Upper lobe of right lung (tissue), 1 donor: ENCODE results near the gene KIF7. TPM values are rescaled to one million over a fixed set of nuclear protein-coding genes. Genes with fewer than 3 reads are reported as not detected.
A peak's percentile ranks its signal among the peaks of the same experiment; 100 is the strongest.

ENCODE experiments used
- ATAC-seq: fragments of 200-7000 bp; cut with Tn5 transposase; one replicate; pipeline ENCODE4 v1.9.1; 2020; ENCODE audit warnings: mild to moderate bottlenecking, moderate library complexity
- DNase-seq: peaks from one replicate; pipeline ENCODE4 v3.0.0-alpha.2; 2020
- H3K27ac ChIP-seq: fragments of 200-600 bp; one replicate; pipeline ENCODE4 v1.8.0; 2022
- H3K27me3 ChIP-seq: fragments of 200-600 bp; one replicate; pipeline ENCODE4 v1.8.0; 2022; ENCODE audit warnings: mild to moderate bottlenecking
- H3K36me3 ChIP-seq: fragments of 200-600 bp; one replicate; pipeline ENCODE4 v1.8.0; 2022
- H3K4me1 ChIP-seq: fragments of 200-600 bp; one replicate; pipeline ENCODE4 v1.8.0; 2022
- H3K4me3 ChIP-seq: fragments of 200-600 bp; one replicate; pipeline ENCODE4 v1.8.0; 2022; ENCODE audit warnings: mild to moderate bottlenecking
- H3K9me3 ChIP-seq: fragments of 200-600 bp; one replicate; pipeline ENCODE4 v1.8.0; 2022
- intact Hi-C: fragments of 100-400 bp; cut with DNase I; formaldehyde crosslinking; loops from one replicate; pipeline ENCODE4 v1.11.0; 2022
- total RNA-seq: library from RNA; stranded (reverse); fragmentation: NEBNext Ultra II Directional; extraction: Animal tissue kit (Norgen Biotek cat#: 25700); gene quantifications from one replicate; pipeline ENCODE4 v1.2.1, GENCODE V29; 2021
- TF ChIP-seq, protein P1 (sequence below): fragments of 200-600 bp; IDR thresholded peaks from one replicate; pipeline ENCODE4 v1.8.0; 2022; ENCODE audit warnings: antibody characterized with exemption
- donor health status: DM: no; HTN: yes; CAD: no; lungs with severe emphysema.

KIF7 gene
- total RNA-seq, 1 donor from 2014 or later, result 2.1 TPM

DNA sequence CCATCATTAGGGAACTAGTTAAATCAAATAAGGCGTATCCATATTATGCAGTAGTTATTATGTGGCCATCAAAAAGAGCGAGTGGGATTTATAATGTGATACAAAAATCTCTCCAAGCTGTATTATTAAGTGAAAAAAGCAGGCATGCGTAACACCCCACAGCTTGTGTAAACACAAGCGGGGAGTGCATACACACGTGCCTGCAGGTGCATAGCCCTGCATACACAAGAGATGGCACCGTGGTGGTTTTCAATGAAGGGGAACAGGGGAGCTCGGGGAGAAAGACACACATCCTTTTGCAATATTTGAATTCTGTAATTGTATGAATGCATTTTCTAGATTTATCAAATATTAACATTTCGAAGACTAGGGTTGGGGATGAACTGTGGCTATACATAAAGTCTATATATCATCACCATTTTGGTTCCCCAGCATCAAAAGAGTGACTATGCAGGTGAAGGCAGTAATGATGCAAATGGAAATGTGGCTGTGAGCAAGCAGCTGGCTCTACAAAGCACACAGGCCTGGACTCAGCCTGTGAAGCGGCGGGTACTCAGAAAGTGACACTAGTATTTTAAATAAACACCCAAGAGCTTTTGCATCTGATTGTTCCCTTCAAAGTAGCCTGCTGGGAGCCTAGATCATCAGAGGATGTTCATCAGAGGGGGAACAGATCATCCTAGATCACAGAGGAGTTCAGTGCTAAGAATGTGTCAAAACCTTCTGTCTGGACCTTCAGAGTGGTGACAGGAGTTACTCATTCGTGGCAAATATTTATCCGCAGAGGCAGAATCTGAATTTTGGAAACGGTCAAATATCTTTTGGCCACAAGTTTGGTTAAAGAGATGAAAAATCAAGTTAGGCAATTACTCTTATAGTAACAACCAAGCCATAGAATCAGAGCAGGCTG lies 9.4 kb upstream of the KIF7 start:
- peak overlapping the region; percentile 82 for H3K27ac ChIP-seq
- H3K27me3 ChIP-seq, result no peaks in the 10 kb centered on the region
- H3K4me1 ChIP-seq, result peaks cover 18% of the 10 kb centered on the region
- no peaks in the 10 kb centered on the region for H3K9me3 ChIP-seq
- ATAC-seq (no peak), DNase-seq (no peak)
- intact Hi-C loops, result no loop called here
- no peaks in the 10 kb centered on the region for H3K36me3 ChIP-seq
- peak overlapping the region; percentile 52 for H3K4me3 ChIP-seq
- TF ChIP-seq, protein P1, sequence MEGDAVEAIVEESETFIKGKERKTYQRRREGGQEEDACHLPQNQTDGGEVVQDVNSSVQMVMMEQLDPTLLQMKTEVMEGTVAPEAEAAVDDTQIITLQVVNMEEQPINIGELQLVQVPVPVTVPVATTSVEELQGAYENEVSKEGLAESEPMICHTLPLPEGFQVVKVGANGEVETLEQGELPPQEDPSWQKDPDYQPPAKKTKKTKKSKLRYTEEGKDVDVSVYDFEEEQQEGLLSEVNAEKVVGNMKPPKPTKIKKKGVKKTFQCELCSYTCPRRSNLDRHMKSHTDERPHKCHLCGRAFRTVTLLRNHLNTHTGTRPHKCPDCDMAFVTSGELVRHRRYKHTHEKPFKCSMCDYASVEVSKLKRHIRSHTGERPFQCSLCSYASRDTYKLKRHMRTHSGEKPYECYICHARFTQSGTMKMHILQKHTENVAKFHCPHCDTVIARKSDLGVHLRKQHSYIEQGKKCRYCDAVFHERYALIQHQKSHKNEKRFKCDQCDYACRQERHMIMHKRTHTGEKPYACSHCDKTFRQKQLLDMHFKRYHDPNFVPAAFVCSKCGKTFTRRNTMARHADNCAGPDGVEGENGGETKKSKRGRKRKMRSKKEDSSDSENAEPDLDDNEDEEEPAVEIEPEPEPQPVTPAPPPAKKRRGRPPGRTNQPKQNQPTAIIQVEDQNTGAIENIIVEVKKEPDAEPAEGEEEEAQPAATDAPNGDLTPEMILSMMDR, result no peak

DNA sequence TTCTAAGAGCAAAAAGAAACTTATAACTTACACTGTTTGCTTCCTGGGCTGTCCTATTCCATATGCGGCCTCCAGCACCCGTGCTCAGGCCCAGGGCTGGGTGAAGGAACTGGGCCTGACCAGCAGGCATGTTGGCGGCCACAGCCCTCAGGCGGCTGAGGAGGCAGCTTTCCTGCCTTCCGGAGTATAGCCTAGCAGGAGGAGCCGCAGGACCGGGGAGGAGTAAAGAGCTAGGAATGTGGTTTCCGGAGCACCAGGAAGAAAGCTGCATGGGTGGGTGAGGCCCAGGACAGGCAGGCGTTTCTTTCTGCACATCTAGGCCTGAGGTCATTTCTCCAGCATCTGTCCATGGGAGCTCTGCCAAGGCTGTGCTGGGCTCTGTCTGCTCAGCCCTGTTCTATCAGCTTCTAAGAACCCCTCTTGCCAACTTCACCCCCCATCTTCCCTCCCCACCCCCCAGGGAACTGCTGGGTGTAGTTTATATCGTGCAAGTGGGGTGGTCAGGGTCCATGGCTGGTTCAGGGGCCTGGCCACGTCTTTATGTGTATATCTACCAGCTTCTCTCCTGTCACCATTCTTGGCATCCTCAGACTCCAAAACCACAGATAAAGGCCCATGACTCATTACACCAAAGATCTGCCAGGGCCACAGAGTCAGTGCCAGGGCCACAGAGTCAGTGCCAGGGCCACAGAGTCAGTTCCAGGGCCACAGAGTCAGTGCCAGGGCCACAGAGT lies 7.8 kb upstream of the KIF7 start:
- DNase-seq, result no peak
- ATAC-seq, result peak; percentile 69
- intact Hi-C loops, result no loop called here
- H3K36me3 ChIP-seq, result no peaks in the 10 kb centered on the region
- no peaks in the 10 kb centered on the region for H3K27me3 ChIP-seq
- H3K4me1 ChIP-seq, result peaks cover 18% of the 10 kb centered on the region
- H3K4me3 ChIP-seq, result no peak overlapping the region
- H3K9me3 ChIP-seq, result no peaks in the 10 kb centered on the region
- TF ChIP-seq, protein P1, result no peak
- peak overlapping the region; percentile 73 for H3K27ac ChIP-seq

DNA sequence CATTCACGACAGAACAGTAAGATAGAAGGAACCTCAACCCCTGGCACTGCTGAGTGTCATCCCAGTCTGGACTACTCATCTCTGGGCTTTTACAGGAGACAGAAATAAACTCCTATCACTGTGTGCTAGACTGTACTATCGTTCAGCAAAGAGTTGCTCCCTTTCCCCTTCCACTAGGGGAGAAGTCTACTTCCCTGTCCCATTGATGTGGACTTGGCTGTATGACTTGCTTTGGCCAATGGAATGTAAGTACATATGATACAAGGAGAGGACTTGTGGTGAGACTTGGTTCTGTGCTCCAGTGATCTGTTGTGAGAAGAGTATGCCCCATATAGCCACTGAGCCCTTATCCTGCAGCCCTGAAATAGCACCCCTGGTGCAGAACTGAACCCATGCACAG lies 5.3 kb upstream of the KIF7 start:
- DNase-seq (no peak), ATAC-seq (no peak)
- Histone ChIP-seq H3K4me3 (no peak overlapping the region), H3K36me3 (no peaks in the 10 kb centered on the region), H3K4me1 (peaks cover 18% of the 10 kb centered on the region), H3K27me3 (peaks cover 3% of the 10 kb centered on the region), H3K9me3 (no peaks in the 10 kb centered on the region), H3K27ac (no peak overlapping the region)
- TF ChIP-seq, protein P1, result no peak
- intact Hi-C loops, result no loop called here

DNA sequence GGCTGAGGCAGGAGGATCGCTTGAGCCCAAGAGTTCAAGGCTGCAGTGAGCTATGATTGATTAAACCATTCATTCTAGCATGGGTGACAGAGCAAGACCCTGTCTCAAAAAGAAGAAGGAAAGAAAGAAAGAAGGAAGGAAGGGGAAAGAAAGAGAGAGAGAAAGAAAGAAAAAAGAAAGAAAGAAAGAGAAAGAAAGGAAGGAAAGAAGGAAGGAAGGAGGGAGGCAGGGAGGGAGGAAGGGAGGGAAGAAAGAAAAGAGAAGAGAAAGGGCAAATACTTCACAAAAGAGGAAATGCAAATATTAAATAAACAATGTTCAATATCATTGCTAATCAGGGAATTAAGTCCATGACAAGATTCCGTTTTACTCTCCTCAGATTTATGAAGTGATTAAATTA lies 4.0 kb upstream of the KIF7 start:
- H3K27me3 ChIP-seq, result peaks cover 13% of the 10 kb centered on the region
- H3K9me3 ChIP-seq, result no peaks in the 10 kb centered on the region
- ATAC-seq (no peak), DNase-seq (no peak)
- H3K4me3 ChIP-seq, result no peak overlapping the region
- TF ChIP-seq, protein P1, result no peak
- intact Hi-C loops, result no loop called here
- H3K27ac ChIP-seq, result no peak overlapping the region
- H3K4me1 ChIP-seq, result peaks cover 10% of the 10 kb centered on the region
- no peaks in the 10 kb centered on the region for H3K36me3 ChIP-seq

DNA sequence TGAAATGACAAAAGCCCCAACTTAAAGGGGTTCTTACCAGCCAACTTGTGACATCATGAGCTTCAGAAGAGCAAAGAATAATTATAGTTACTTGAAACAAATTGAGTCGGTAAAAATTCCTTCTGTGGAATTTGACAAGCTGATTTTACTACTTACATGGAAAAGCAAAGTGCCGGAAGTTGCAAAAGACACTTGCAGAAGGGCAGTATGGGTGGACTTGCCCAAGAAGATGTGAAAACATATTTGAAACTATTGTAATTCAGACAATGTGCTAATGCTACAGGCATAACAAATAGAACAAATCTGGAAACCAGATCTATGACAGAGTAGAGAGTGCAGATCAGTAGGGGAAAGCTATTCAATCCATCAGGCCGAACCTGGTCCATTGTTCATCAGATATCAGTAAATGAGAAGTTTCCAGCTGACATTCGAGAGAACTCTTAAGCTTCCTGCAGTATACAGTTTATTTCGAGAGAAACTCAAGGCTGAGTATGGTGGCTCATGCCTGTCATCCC lies 2.5 kb upstream of the KIF7 start:
- no peaks in the 10 kb centered on the region for H3K36me3 ChIP-seq
- no peak overlapping the region for H3K27ac ChIP-seq
- H3K9me3 ChIP-seq, result no peaks in the 10 kb centered on the region
- no peak for ATAC-seq
- DNase-seq, result no peak
- H3K27me3 ChIP-seq, result peaks cover 22% of the 10 kb centered on the region
- H3K4me3 ChIP-seq, result no peak overlapping the region
- peaks cover 6% of the 10 kb centered on the region for H3K4me1 ChIP-seq
- TF ChIP-seq, protein P1, result no peak
- intact Hi-C loops, result no loop called here
